ENCODE measurements around the gene CELSR1.

CELSR1 gene

GRCh38 chr22:46551321-46551720 lies 13.9 kb upstream of the CELSR1 start:
- no peak for DNase-seq (ENCODE audit: low read depth)

- DNase-seq (ENCODE audit: low read depth) = no peak
Observed at GRCh38 chr22:46549971-46550641, 12.7 kb upstream of the CELSR1 start.

GRCh38 chr22:46549563-46549840 lies 12.1 kb upstream of the CELSR1 start:
- no peak for DNase-seq (ENCODE audit: low read depth)

- DNase-seq (ENCODE audit: low read depth) = peak; percentile 95
Observed at GRCh38 chr22:46547883-46548244, 10.4 kb upstream of the CELSR1 start.

- peak; percentile 86 for DNase-seq (ENCODE audit: low read depth)
Observed at GRCh38 chr22:46547179-46547882, 9.9 kb upstream of the CELSR1 start.

- DNase-seq (ENCODE audit: low read depth) = peak; percentile 42
Observed at GRCh38 chr22:46546466-46547178, 9.2 kb upstream of the CELSR1 start.

GRCh38 chr22:46545086-46545792 lies 7.8 kb upstream of the CELSR1 start:
- peak; percentile 36 for DNase-seq (ENCODE audit: low read depth)

- peak; percentile 76 for DNase-seq (ENCODE audit: low read depth)
Observed at GRCh38 chr22:46542011-46542985, 4.9 kb upstream of the CELSR1 start.

GRCh38 chr22:46541536-46541935 lies 4.1 kb upstream of the CELSR1 start:
- no peak for DNase-seq (ENCODE audit: low read depth)

- DNase-seq (ENCODE audit: low read depth) = no peak
Observed at GRCh38 chr22:46540874-46541273, 3.5 kb upstream of the CELSR1 start.

- no peak for DNase-seq (ENCODE audit: low read depth)
Observed at GRCh38 chr22:46539169-46539568, 1.7 kb upstream of the CELSR1 start.

- DNase-seq (ENCODE audit: low read depth) = peak; percentile 80
Observed at GRCh38 chr22:46538814-46539160, 1.4 kb upstream of the CELSR1 start.

GRCh38 chr22:46537946-46538813 lies 760 bp upstream of the CELSR1 start:
- peak; percentile 51 for DNase-seq (ENCODE audit: low read depth)

GRCh38 chr22:46536537-46537224 lies 739 bp downstream of the CELSR1 start:
- DNase-seq (ENCODE audit: low read depth) = no peak

GRCh38 chr22:46535876-46536536 lies 1.4 kb downstream of the CELSR1 start:
- DNase-seq (ENCODE audit: low read depth) = no peak

- no peak for DNase-seq (ENCODE audit: low read depth)
Observed at GRCh38 chr22:46534901-46535630, 2.4 kb downstream of the CELSR1 start.

GRCh38 chr22:46534177-46534776 lies 3.1 kb downstream of the CELSR1 start:
- DNase-seq (ENCODE audit: low read depth) = no peak

- DNase-seq (ENCODE audit: low read depth) = no peak
Observed at GRCh38 chr22:46533070-46533833, 4.2 kb downstream of the CELSR1 start.
